Measurements from ENCODE around the gene TLK2. TPM values are rescaled to one million over a fixed set of nuclear protein-coding genes. Genes with fewer than 3 reads are reported as not detected.
"Not testable (repeated sequence)": the region's sequence is repeated elsewhere in the genome, so short reads cannot be mapped to it uniquely, and the experiment has no call there.

The TLK2 gene
- polyA plus RNA-seq, 1 donor (not counting 4 experiments of a cell fraction or from before 2014, with no cell fraction given): 33.4 TPM

DNA sequence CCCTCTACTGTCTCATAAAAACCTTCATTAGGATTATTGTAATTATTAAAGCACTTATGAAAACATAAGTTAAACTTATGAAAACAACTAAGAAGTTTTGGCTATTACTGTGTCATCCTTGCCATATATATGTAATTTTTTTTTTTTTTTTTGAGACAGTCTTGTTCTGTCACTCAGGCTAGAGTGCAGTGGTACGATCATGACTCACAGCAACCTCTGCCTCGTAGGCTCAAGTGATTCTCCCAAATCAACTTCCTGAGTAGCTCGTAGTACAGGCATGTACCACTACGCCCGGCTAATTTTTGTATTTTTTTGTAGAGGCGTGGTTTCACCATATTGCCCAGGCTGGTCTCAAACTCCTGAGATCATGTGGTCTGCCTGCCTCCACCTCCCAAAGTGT is 46.7 kb downstream of the TLK2 start:
- H3K9me3 ChIP-seq (ENCODE audit: control insufficient read depth, low read depth, low read length); H3K27me3 ChIP-seq (ENCODE audit: control insufficient read depth, extremely low read depth, insufficient read depth, low read length); H3K4me3 ChIP-seq (ENCODE audit: control insufficient read depth in 2 of 3, extremely low read depth in 1 of 3, insufficient read depth in 2 of 3, low read depth in 1 of 3, low read length in 3 of 3); H3K79me2 ChIP-seq (ENCODE audit: control insufficient read depth, insufficient read depth, low read length); dilution Hi-C loops (cut with MboI; ENCODE audit: extremely low pct_ligation_motif_present, low sequenced_read_pairs); H3K9ac ChIP-seq (ENCODE audit: control insufficient read depth, extremely low read depth, insufficient read depth, low read length); H2AFZ ChIP-seq (ENCODE audit: control insufficient read depth, low read length); FAIRE-seq; H3K27ac ChIP-seq (ENCODE audit: control insufficient read depth, insufficient read depth, low read length); H4K20me1 ChIP-seq (ENCODE audit: control insufficient read depth, extremely low read depth, insufficient read depth, low read length); H3K4me1 ChIP-seq (ENCODE audit: control insufficient read depth, extremely low read depth, insufficient read depth, low read length); H3K9me1 ChIP-seq (ENCODE audit: control insufficient read depth, extremely low read depth, insufficient read depth, low read length); H3K36me3 ChIP-seq (ENCODE audit: control insufficient read depth in 2 of 2, extremely low read depth in 1 of 2, insufficient read depth in 2 of 2, low read length in 2 of 2): not testable (repeated sequence)
- DNase-seq (ENCODE audit: low read depth, low spot score): peak; percentile 57
- H3K4me2 ChIP-seq (ENCODE audit: control insufficient read depth, extremely low read depth, insufficient read depth, low read depth, low read length): peak overlapping the region; percentile 22

DNA sequence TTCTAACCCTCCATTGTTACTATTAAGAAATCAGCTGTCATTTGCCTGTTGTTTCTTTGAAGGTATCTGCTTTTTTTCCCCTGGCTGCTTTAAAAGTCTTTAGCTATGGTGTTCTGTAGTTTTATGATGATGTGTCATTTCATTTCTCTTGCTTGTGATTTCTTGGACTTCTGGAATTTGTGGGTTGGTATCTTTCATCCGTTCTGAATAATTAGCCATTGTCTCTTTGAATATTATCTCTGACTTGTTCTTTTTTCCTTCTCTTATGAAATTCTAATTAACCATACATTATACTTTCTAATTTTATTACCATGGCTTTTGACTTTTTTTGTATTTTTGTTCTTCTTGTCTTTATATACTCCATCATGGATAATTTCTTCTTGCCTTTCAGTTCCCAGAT is 52.3 kb downstream of the TLK2 start:
- FAIRE-seq; H2AFZ ChIP-seq (ENCODE audit: control insufficient read depth, low read length); H3K9me1 ChIP-seq (ENCODE audit: control insufficient read depth, extremely low read depth, insufficient read depth, low read length); DNase-seq (ENCODE audit: low read depth, low spot score); H3K9ac ChIP-seq (ENCODE audit: control insufficient read depth, extremely low read depth, insufficient read depth, low read length); H3K27ac ChIP-seq (ENCODE audit: control insufficient read depth, insufficient read depth, low read length); H3K9me3 ChIP-seq (ENCODE audit: control insufficient read depth, low read depth, low read length); dilution Hi-C loops (cut with MboI; ENCODE audit: extremely low pct_ligation_motif_present, low sequenced_read_pairs); H3K4me1 ChIP-seq (ENCODE audit: control insufficient read depth, extremely low read depth, insufficient read depth, low read length); H3K36me3 ChIP-seq (ENCODE audit: control insufficient read depth in 2 of 2, extremely low read depth in 1 of 2, insufficient read depth in 2 of 2, low read length in 2 of 2); H3K79me2 ChIP-seq (ENCODE audit: control insufficient read depth, insufficient read depth, low read length); H4K20me1 ChIP-seq (ENCODE audit: control insufficient read depth, extremely low read depth, insufficient read depth, low read length); H3K4me3 ChIP-seq (ENCODE audit: control insufficient read depth in 2 of 3, extremely low read depth in 1 of 3, insufficient read depth in 2 of 3, low read depth in 1 of 3, low read length in 3 of 3); H3K27me3 ChIP-seq (ENCODE audit: control insufficient read depth, extremely low read depth, insufficient read depth, low read length); H3K4me2 ChIP-seq (ENCODE audit: control insufficient read depth, extremely low read depth, insufficient read depth, low read depth, low read length): not testable (repeated sequence)

DNA sequence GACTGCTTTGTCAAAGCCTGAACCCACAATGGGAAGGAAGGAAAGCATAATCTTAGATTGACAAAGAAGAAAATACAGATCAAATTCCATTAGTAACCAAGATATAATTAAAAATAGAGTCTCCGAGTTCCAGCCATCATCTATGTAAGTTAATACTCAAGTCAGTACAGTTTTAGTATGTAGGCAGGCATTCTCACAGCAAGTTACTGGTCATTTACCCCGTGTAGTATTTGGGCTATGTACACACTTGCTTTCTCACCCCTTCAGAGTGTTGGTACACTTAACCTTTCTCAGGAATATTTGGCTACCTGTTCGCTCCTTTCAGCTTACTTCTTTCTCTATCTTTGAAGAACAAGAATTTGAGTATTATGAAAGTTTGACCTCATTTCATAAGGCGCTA is 57.9 kb downstream of the TLK2 start:
- H3K79me2 ChIP-seq (ENCODE audit: control insufficient read depth, insufficient read depth, low read length); H4K20me1 ChIP-seq (ENCODE audit: control insufficient read depth, extremely low read depth, insufficient read depth, low read length); H3K9me3 ChIP-seq (ENCODE audit: control insufficient read depth, low read depth, low read length); H3K4me3 ChIP-seq (ENCODE audit: control insufficient read depth in 2 of 3, extremely low read depth in 1 of 3, insufficient read depth in 2 of 3, low read depth in 1 of 3, low read length in 3 of 3); FAIRE-seq; DNase-seq (ENCODE audit: low read depth, low spot score); H3K4me2 ChIP-seq (ENCODE audit: control insufficient read depth, extremely low read depth, insufficient read depth, low read depth, low read length); H3K27ac ChIP-seq (ENCODE audit: control insufficient read depth, insufficient read depth, low read length); H3K36me3 ChIP-seq (ENCODE audit: control insufficient read depth in 2 of 2, extremely low read depth in 1 of 2, insufficient read depth in 2 of 2, low read length in 2 of 2); dilution Hi-C loops (cut with MboI; ENCODE audit: extremely low pct_ligation_motif_present, low sequenced_read_pairs); H3K9me1 ChIP-seq (ENCODE audit: control insufficient read depth, extremely low read depth, insufficient read depth, low read length); H3K4me1 ChIP-seq (ENCODE audit: control insufficient read depth, extremely low read depth, insufficient read depth, low read length); H2AFZ ChIP-seq (ENCODE audit: control insufficient read depth, low read length); H3K9ac ChIP-seq (ENCODE audit: control insufficient read depth, extremely low read depth, insufficient read depth, low read length); H3K27me3 ChIP-seq (ENCODE audit: control insufficient read depth, extremely low read depth, insufficient read depth, low read length): not testable (repeated sequence)

DNA sequence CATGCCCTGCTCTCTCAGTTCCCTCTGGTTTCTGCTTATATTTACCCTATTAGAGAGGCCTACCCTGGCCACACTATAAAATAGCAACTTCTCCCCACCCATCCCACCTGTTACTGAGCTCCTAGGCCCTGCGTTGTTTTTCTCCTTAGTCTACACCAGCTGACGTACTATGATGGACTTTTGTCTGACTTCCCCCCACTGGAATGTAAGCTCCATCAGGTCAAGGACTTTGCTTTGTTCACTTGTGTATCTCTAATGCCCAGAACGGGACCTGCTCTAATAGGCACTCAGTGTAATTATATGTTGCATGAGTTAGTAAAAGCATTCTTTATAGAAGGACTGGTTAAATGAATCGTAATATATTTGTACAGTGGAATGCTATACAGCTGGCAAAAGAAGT is 62.4 kb downstream of the TLK2 start:
- H3K36me3 ChIP-seq (ENCODE audit: control insufficient read depth in 2 of 2, extremely low read depth in 1 of 2, insufficient read depth in 2 of 2, low read length in 2 of 2): not testable (repeated sequence)

DNA sequence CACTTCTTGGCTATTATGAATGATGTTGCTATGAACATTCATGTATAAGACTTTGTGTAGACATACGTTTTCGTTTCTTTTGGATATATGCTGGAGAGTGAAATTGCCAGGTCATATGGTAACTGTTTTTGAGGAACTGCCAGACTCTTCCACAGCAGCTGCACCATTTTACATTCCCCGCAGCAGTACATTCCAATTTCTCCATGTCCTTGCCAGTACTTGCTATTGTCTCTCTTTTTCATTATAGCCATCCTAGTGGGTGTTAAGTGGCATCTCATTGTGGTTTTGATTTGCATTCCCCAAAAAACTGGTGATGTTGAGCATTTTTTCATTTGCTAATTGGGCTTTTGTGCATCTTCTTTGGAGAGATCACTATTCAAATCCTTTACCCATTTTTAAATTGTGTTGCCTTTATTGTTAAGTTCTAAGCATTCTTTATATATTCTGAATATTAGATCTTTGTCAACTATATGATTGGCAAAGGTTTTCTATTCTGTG is 64.7 kb downstream of the TLK2 start:
- DNase-seq (ENCODE audit: low read depth, low spot score); H3K9me3 ChIP-seq (ENCODE audit: control insufficient read depth, low read depth, low read length); H3K4me3 ChIP-seq (ENCODE audit: control insufficient read depth in 2 of 3, extremely low read depth in 1 of 3, insufficient read depth in 2 of 3, low read depth in 1 of 3, low read length in 3 of 3); FAIRE-seq; H3K9me1 ChIP-seq (ENCODE audit: control insufficient read depth, extremely low read depth, insufficient read depth, low read length); H3K27me3 ChIP-seq (ENCODE audit: control insufficient read depth, extremely low read depth, insufficient read depth, low read length); H3K9ac ChIP-seq (ENCODE audit: control insufficient read depth, extremely low read depth, insufficient read depth, low read length); H3K4me1 ChIP-seq (ENCODE audit: control insufficient read depth, extremely low read depth, insufficient read depth, low read length); H3K36me3 ChIP-seq (ENCODE audit: control insufficient read depth in 2 of 2, extremely low read depth in 1 of 2, insufficient read depth in 2 of 2, low read length in 2 of 2); H3K4me2 ChIP-seq (ENCODE audit: control insufficient read depth, extremely low read depth, insufficient read depth, low read depth, low read length); H3K27ac ChIP-seq (ENCODE audit: control insufficient read depth, insufficient read depth, low read length); dilution Hi-C loops (cut with MboI; ENCODE audit: extremely low pct_ligation_motif_present, low sequenced_read_pairs); H4K20me1 ChIP-seq (ENCODE audit: control insufficient read depth, extremely low read depth, insufficient read depth, low read length); H2AFZ ChIP-seq (ENCODE audit: control insufficient read depth, low read length): not testable (repeated sequence)
- H3K79me2 ChIP-seq (ENCODE audit: control insufficient read depth, insufficient read depth, low read length): peaks cover 16% of the 10 kb centered on the region

More for the DNA sequence above, 62.4 kb downstream of the TLK2 start:
- DNase-seq (ENCODE audit: low read depth, low spot score); H3K4me3 ChIP-seq (ENCODE audit: control insufficient read depth in 2 of 3, extremely low read depth in 1 of 3, insufficient read depth in 2 of 3, low read depth in 1 of 3, low read length in 3 of 3); H3K27me3 ChIP-seq (ENCODE audit: control insufficient read depth, extremely low read depth, insufficient read depth, low read length); dilution Hi-C loops (cut with MboI; ENCODE audit: extremely low pct_ligation_motif_present, low sequenced_read_pairs); H2AFZ ChIP-seq (ENCODE audit: control insufficient read depth, low read length); H3K9ac ChIP-seq (ENCODE audit: control insufficient read depth, extremely low read depth, insufficient read depth, low read length); H3K4me2 ChIP-seq (ENCODE audit: control insufficient read depth, extremely low read depth, insufficient read depth, low read depth, low read length); H3K9me1 ChIP-seq (ENCODE audit: control insufficient read depth, extremely low read depth, insufficient read depth, low read length); H3K4me1 ChIP-seq (ENCODE audit: control insufficient read depth, extremely low read depth, insufficient read depth, low read length); FAIRE-seq; H4K20me1 ChIP-seq (ENCODE audit: control insufficient read depth, extremely low read depth, insufficient read depth, low read length); H3K9me3 ChIP-seq (ENCODE audit: control insufficient read depth, low read depth, low read length); H3K27ac ChIP-seq (ENCODE audit: control insufficient read depth, insufficient read depth, low read length): not testable (repeated sequence)
- peaks cover 16% of the 10 kb centered on the region for H3K79me2 ChIP-seq (ENCODE audit: control insufficient read depth, insufficient read depth, low read length)

Data from keratinocyte (primary cell).